ENCODE measurements around the gene ACTN3. TPM values are rescaled to one million over a fixed set of nuclear protein-coding genes. Genes with fewer than 3 reads are reported as not detected.

Gene ACTN3
- total and polyA plus RNA-seq, 12 donors: 0.06 to 0.26 (median 0.13) TPM; not detected in 7

- WGBS, 4 donors: 43 to 83% (median 72%) methylated on average over 2 to 3 of the region's 3 CpGs
- DNase-seq: no peak
- Histone ChIP-seq H3K27me3 (no peaks in the 10 kb centered on the region), H3K27ac (no peak overlapping the region), H3K4me3 (no peak overlapping the region), H3K36me3 (replicated peaks in 1 of 2) (no peaks in the 10 kb centered on the region), H3K4me1 (replicated peaks in 1 of 2) (peaks cover 0 to 6% of the 10 kb centered on the region in 2 donors), H3K9me3 (replicated peaks in 1 of 3) (no peaks in the 10 kb centered on the region)
- TF ChIP-seq POLR2A (IDR thresholded peaks at IDR 0.05): no peak
- intact Hi-C loops (cut with DNase I): no loop called here
Measured at GRCh38 chr11:66555416-66555815, 8.7 kb downstream of the ACTN3 start.

- TF ChIP-seq CTCF (IDR thresholded peaks at IDR 0.05) (no peak), POLR2A (IDR thresholded peaks at IDR 0.05) (no peak)
- DNase-seq: no peak
- Histone ChIP-seq H3K36me3 (replicated peaks in 1 of 2) (no peaks in the 10 kb centered on the region), H3K27me3 (no peaks in the 10 kb centered on the region), H3K27ac (no peak overlapping the region), H3K9me3 (replicated peaks in 1 of 3) (no peaks in the 10 kb centered on the region), H3K4me1 (replicated peaks in 1 of 2) (peaks cover 0 to 6% of the 10 kb centered on the region in 2 donors), H3K4me3 (no peak overlapping the region)
- intact Hi-C loops (cut with DNase I): no loop called here
- WGBS, 4 donors: 53 to 100% (median 82%) methylated on average over 1 to 7 of the region's 7 CpGs
Measured at GRCh38 chr11:66556086-66556485, 9.4 kb downstream of the ACTN3 start.

GRCh38 chr11:66557733-66558326 lies 11.1 kb downstream of the ACTN3 start:
- Histone ChIP-seq H3K4me1 (replicated peaks in 1 of 2) (peaks cover 0 to 6% of the 10 kb centered on the region in 2 donors), H3K27ac (no peak overlapping the region), H3K27me3 (no peaks in the 10 kb centered on the region), H3K36me3 (replicated peaks in 1 of 2) (no peaks in the 10 kb centered on the region), H3K9me3 (replicated peaks in 1 of 3) (no peaks in the 10 kb centered on the region), H3K4me3 (no peak overlapping the region)
- TF ChIP-seq CTCF (IDR thresholded peaks at IDR 0.05): no peak
- TF ChIP-seq POLR2A (IDR thresholded peaks at IDR 0.05): no peak
- intact Hi-C loops (cut with DNase I): no loop called here
- 80 to 92% (median 91%) methylated on average over 1 to 24 of the region's 24 CpGs for WGBS, 4 donors
- no peak for DNase-seq

GRCh38 chr11:66559142-66559865 lies 12.6 kb downstream of the ACTN3 start:
- Histone ChIP-seq H3K27ac (no peak overlapping the region), H3K36me3 (replicated peaks in 1 of 2) (no peaks in the 10 kb centered on the region), H3K4me3 (no peak overlapping the region), H3K9me3 (replicated peaks in 1 of 3) (no peaks in the 10 kb centered on the region), H3K4me1 (replicated peaks in 1 of 2) (peaks cover 0 to 6% of the 10 kb centered on the region in 2 donors), H3K27me3 (no peaks in the 10 kb centered on the region)
- intact Hi-C loops (cut with DNase I): no loop called here
- 15 to 18% (median 18%) methylated on average over 16 to 50 of the region's 50 CpGs for WGBS, 4 donors
- TF ChIP-seq CTCF (IDR thresholded peaks at IDR 0.05) (no peak), POLR2A (IDR thresholded peaks at IDR 0.05) (no peak)
- DNase-seq: peak in 5 of 7 donors; percentile 31 to 63 (median 61)
